Right atrium auricular region (tissue), 2 donors: ENCODE measurements around the gene EBF3. TPM values are rescaled to one million over a fixed set of nuclear protein-coding genes. Genes with fewer than 3 reads are reported as not detected.

ENCODE experiments used
- DNase-seq: peaks from one replicate; pipeline ENCODE4 v3.0.0-alpha.2; 2019; ENCODE audit warnings: low spot score
- H3K27ac ChIP-seq, 2 donors: fragments of 200-600 bp; sonication (generic); 1 replicate in 1 of 2; 2 replicates in 1 of 2; pipeline ENCODE4 v1.5.1; 2016 to 2019
- H3K27me3 ChIP-seq, 2 donors: fragments of 200-600 bp; sonication (generic); one replicate each; pipeline versions ENCODE4 v1.5.1 to v1.6.0; 2017 to 2019
- H3K36me3 ChIP-seq: fragments of 200-600 bp; sonication (generic); one replicate; pipeline ENCODE4 v1.5.1; 2016
- H3K4me1 ChIP-seq, 2 donors: fragments of 200-600 bp; sonication (generic); one replicate each; pipeline versions ENCODE4 v1.5.1 to v1.6.0; 2017 to 2019
- H3K4me3 ChIP-seq, 2 donors: fragments of 200-600 bp; sonication (generic); 1 replicate in 1 of 2; 2 replicates in 1 of 2; pipeline ENCODE4 v1.5.1; 2017 to 2019; ENCODE audit warnings: mild to moderate bottlenecking in 1 of 2, moderate library complexity in 1 of 2
- H3K9me3 ChIP-seq, 2 donors: fragments of 200-600 bp; sonication (generic); one replicate each; pipeline ENCODE4 v1.5.1; 2019
- total RNA-seq, 2 donors: library from RNA; depleted of rRNA; stranded (reverse); fragments of >200 nt; gene quantifications; one replicate each; pipeline ENCODE4 v1.1.0, GENCODE V29; 2016
- TF ChIP-seq, protein P1 (sequence below), 2 donors: fragments of 200-600 bp; sonication (generic); IDR thresholded peaks; one replicate each; pipeline ENCODE4 v1.5.1; 2019; ENCODE audit warnings: antibody characterized with exemption in 2 of 2

Gene EBF3
- total RNA-seq, 2 donors from 2014 or later: 5.8 to 6.9 TPM

DNA sequence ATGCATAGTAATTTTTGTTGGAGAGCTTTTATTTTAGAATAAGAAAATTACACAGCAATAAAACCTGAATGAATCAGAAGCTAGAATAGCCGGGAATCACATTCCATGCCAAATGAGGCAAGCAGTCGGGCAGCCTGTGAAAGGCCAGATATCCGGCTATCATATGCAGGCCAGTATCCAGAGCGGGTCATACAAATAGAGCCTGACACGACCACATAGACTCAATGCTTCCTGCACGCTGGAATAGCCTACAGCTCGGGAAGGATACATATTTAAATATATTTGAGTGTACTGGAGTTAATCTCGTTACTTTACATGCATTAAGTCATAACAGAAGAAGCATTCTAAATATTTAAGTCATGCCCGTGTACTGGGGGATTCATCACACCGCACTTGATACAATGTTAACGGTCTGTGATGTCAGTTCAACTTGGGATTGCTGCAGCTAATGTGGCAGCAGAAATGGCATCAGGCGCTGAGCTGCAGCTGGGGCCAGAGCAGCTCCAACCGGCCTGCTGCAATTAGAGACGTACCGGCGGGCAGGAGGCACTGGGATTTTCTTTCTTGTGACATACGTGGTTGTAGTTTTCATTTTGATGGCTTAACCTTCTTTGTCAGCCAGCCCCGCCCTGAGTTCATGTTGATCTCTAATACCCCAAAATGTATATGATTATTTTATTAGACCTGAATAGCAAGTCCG is 112.0 kb downstream of the EBF3 start:
- Histone ChIP-seq H3K27ac (no peak overlapping the region), H3K36me3 (no peaks in the 10 kb centered on the region), H3K27me3 (no peaks in the 10 kb centered on the region), H3K4me3 (no peak overlapping the region), H3K4me1 (no peaks in the 10 kb centered on the region), H3K9me3 (peaks cover 0 to 8% of the 10 kb centered on the region in 2 donors)
- no peak for DNase-seq
- TF ChIP-seq, protein P1, sequence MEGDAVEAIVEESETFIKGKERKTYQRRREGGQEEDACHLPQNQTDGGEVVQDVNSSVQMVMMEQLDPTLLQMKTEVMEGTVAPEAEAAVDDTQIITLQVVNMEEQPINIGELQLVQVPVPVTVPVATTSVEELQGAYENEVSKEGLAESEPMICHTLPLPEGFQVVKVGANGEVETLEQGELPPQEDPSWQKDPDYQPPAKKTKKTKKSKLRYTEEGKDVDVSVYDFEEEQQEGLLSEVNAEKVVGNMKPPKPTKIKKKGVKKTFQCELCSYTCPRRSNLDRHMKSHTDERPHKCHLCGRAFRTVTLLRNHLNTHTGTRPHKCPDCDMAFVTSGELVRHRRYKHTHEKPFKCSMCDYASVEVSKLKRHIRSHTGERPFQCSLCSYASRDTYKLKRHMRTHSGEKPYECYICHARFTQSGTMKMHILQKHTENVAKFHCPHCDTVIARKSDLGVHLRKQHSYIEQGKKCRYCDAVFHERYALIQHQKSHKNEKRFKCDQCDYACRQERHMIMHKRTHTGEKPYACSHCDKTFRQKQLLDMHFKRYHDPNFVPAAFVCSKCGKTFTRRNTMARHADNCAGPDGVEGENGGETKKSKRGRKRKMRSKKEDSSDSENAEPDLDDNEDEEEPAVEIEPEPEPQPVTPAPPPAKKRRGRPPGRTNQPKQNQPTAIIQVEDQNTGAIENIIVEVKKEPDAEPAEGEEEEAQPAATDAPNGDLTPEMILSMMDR (IDR thresholded peaks at IDR 0.05): no peak

DNA sequence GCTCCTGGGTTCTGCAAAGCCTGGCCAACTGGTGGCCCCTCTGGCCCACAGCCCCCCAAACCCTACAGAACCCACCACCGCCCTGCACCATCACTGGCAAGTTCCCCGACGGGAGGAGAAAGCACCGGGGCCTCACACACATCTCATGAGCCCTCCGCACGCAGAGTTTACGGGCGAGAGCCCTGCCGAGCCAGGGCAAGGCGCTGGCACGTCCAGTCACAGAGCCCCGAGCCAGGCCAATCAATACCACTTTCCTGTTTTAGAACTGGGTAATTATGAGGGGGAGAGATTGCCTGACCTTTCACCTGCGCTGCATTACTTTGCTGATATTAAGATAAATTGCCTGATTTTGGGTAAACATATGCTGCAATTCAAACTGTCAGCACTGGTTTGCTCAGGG is 113.3 kb downstream of the EBF3 start:
- Histone ChIP-seq H3K4me1 (no peaks in the 10 kb centered on the region), H3K36me3 (peaks cover 3% of the 10 kb centered on the region), H3K4me3 (no peak overlapping the region), H3K9me3 (peaks cover 0 to under 1% of the 10 kb centered on the region in 2 donors), H3K27ac (no peak overlapping the region), H3K27me3 (no peaks in the 10 kb centered on the region)
- no peak for DNase-seq
- TF ChIP-seq, protein P1 (IDR thresholded peaks at IDR 0.05): no peak

DNA sequence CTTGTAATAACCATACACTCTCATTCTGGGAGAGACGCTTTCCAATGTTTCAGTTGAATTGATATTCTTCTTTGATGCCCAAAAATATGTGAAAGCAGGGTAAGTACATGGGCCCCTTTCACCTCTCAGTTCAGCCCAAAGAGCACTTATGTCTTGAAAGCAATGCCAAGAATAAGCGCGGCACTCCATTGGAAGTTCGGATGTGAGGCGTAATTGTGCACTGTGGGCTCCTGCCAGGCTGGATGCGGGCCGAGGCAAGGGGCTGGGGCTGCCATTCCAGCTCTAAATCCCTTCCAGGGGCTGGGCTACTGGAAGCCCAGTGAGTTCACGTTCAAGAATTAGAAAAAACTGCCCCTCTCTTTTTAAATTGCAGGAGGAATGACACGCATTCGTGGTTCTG is 113.8 kb downstream of the EBF3 start:
- Histone ChIP-seq H3K4me3 (no peak overlapping the region), H3K27ac (no peak overlapping the region), H3K4me1 (no peaks in the 10 kb centered on the region), H3K27me3 (no peaks in the 10 kb centered on the region), H3K36me3 (peaks cover 3% of the 10 kb centered on the region), H3K9me3 (no peaks in the 10 kb centered on the region)
- DNase-seq: no peak
- TF ChIP-seq, protein P1 (IDR thresholded peaks at IDR 0.05): no peak

DNA sequence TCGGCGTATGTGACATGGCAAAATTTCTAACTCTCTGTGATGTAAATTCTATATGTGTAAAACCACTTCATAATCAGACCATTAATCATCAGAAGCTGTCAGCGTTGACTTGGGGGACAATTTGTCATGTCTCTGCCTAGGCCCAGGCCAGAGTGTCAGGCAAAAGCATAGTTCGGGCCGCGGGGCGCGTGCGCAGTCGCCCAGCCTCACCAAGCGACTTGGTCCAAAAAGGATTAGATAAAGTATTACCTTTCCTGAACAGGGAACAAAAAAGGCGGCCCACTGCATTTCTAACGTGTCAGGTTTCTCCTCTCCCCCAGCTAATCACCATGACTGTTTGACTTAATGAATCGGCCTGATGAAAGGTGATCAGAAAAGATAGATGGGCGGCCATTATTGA is 114.2 kb downstream of the EBF3 start:
- peaks cover 3% of the 10 kb centered on the region for H3K36me3 ChIP-seq
- no peak overlapping the region for H3K27ac ChIP-seq
- no peak overlapping the region for H3K4me3 ChIP-seq
- H3K9me3 ChIP-seq: no peaks in the 10 kb centered on the region
- no peaks in the 10 kb centered on the region for H3K4me1 ChIP-seq
- DNase-seq: no peak
- TF ChIP-seq, protein P1 (IDR thresholded peaks at IDR 0.05): no peak
- H3K27me3 ChIP-seq: no peaks in the 10 kb centered on the region

DNA sequence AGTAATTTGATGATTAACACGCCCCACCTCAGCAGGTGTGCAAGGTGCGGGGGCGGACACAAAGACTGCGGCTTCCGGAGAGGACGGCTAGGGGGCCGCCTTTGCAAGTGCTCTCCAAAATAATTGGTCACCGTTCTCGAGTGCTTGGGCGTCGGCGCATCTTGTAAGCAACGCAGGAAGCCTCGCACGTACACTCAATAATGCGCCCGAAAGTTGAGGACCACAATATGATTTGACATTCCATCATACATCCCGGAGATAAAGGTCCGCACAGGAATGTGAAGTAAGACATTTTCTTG is 114.7 kb downstream of the EBF3 start:
- H3K36me3 ChIP-seq: peaks cover 3% of the 10 kb centered on the region
- TF ChIP-seq, protein P1 (IDR thresholded peaks at IDR 0.05): no peak
- H3K4me3 ChIP-seq: no peak overlapping the region
- H3K27ac ChIP-seq: no peak overlapping the region
- no peak for DNase-seq
- no peaks in the 10 kb centered on the region for H3K27me3 ChIP-seq
- H3K4me1 ChIP-seq: no peaks in the 10 kb centered on the region
- no peaks in the 10 kb centered on the region for H3K9me3 ChIP-seq
